GM23338 (cell line): ENCODE measurements around the gene CELSR1.

Source experiments
- CREB1 ChIP-seq: fragments of 250-450 bp; sonication (Bioruptor Pico); IDR thresholded peaks from 2 replicates; pipeline ENCODE4 v1.5.0; 2020; ENCODE audit warnings: low read depth, mild to moderate bottlenecking, moderate library complexity
- CTCF ChIP-seq, 2 experiments: fragments of 200-600 bp in 1 of 2; sonication (generic) in 1 of 2; conservative IDR thresholded peaks; 2 replicates each; pipeline versions ENCODE4 v1.5.1 to v1.6.1; 2016 to 2017; ENCODE audit warnings: antibody characterized with exemption in 2 of 2, low read depth in 2 of 2, mild to moderate bottlenecking in 2 of 2, moderate library complexity in 1 of 2
- ETS1 ChIP-seq: IDR thresholded peaks from 2 replicates; pipeline ENCODE4 v1.6.1; 2016; ENCODE audit warnings: antibody characterized with exemption
- EZH2 ChIP-seq: fragments of 200-600 bp; sonication (generic); IDR thresholded peaks from one replicate; pipeline ENCODE4 v1.8.0; 2017; ENCODE audit warnings: antibody characterized with exemption, mild to moderate bottlenecking, low read depth; ENCODE audit not compliant: unreplicated experiment
- EZH2phosphoT487 ChIP-seq: fragments of 200-600 bp; sonication (generic); IDR thresholded peaks from one replicate; pipeline ENCODE4 v1.8.1; 2018; ENCODE audit warnings: antibody characterized with exemption; ENCODE audit not compliant: unreplicated experiment
- JUNB ChIP-seq: IDR thresholded peaks from one replicate; pipeline ENCODE4 v1.6.1; 2016; ENCODE audit warnings: antibody characterized with exemption; ENCODE audit not compliant: unreplicated experiment
- NANOG ChIP-seq: IDR thresholded peaks from 2 replicates; pipeline ENCODE4 v1.6.1; 2016; ENCODE audit warnings: antibody characterized with exemption, borderline replicate concordance
- POLR2AphosphoS5 ChIP-seq: IDR thresholded peaks from 2 replicates; pipeline ENCODE4 v1.6.1; 2016; ENCODE audit warnings: antibody characterized with exemption, low read depth
- REST ChIP-seq: IDR thresholded peaks from one replicate; pipeline ENCODE4 v1.6.1; 2018; ENCODE audit warnings: antibody characterized with exemption; ENCODE audit not compliant: unreplicated experiment
- STAT1 ChIP-seq: IDR thresholded peaks from one replicate; pipeline ENCODE4 v1.6.1; 2016; ENCODE audit warnings: antibody characterized with exemption; ENCODE audit not compliant: unreplicated experiment
- ZNF114 ChIP-seq: fragments of 250-450 bp; sonication (Bioruptor Pico); IDR thresholded peaks from 2 replicates; pipeline ENCODE4 v1.5.0; 2020; ENCODE audit warnings: mild to moderate bottlenecking, moderate library complexity
- ZNF331 ChIP-seq: fragments of 250-450 bp; sonication (Bioruptor Pico); IDR thresholded peaks from 2 replicates; pipeline ENCODE4 v1.5.0; 2020; ENCODE audit warnings: low read depth, mild to moderate bottlenecking, moderate library complexity

GRCh38 chr22:46448333-46448732, 89.1 kb downstream of the CELSR1 start:
- TF ChIP-seq CTCF (conservative IDR thresholded peaks at IDR 0.05; ENCODE audit: low read depth in 2 of 2) = no peak
- TF ChIP-seq JUNB = no peak
- TF ChIP-seq REST = no peak
- no peak for TF ChIP-seq POLR2AphosphoS5
- no peak for TF ChIP-seq EZH2
- TF ChIP-seq EZH2phosphoT487 = no peak
- TF ChIP-seq NANOG = no peak
- no peak for TF ChIP-seq STAT1
- no peak for TF ChIP-seq CREB1 (CRISPR knock-in tag)
- no peak for TF ChIP-seq ZNF114
- TF ChIP-seq ETS1 = no peak
- no peak for TF ChIP-seq ZNF331 (CRISPR knock-in tag)
